Activated CD8-positive, alpha-beta T cell treated with anti-CD3 and anti-CD28 coated beads, Interleukin-2, amount 10 ng/mL, durations not matched to agents 7 days and 5 days (primary cell): ENCODE results near the gene PLCB2. TPM values are rescaled to one million over a fixed set of nuclear protein-coding genes. Genes with fewer than 3 reads are reported as not detected.

Experiments used
- ATAC-seq: fragments of 150-1000 bp; cut with Tn5 transposase; one replicate; pipeline ENCODE4 v1.10.0; 2021; ENCODE audit warnings: moderate library complexity
- CTCF ChIA-PET: fragments of 350-600 bp; sonication (Branson Sonifier 250); formaldehyde crosslinking; loops from one replicate; lab custom pipeline; 2021; ENCODE audit warnings: antibody characterized with exemption; lab: Charles Lee
- POLR2A ChIA-PET: fragments of 350-600 bp; sonication (Branson Sonifier 250); formaldehyde crosslinking; loops from one replicate; lab custom pipeline; 2021; ENCODE audit warnings: antibody characterized with exemption; lab: Charles Lee
- DNase-seq: peaks from one replicate; pipeline ENCODE4 v3.0.0-alpha.2; 2020
- H3K27ac Mint-ChIP-seq: one replicate; pipeline ENCODE4 v1.8.0; 2021; ENCODE audit warnings: mild to moderate bottlenecking, mixed read lengths
- H3K27me3 Mint-ChIP-seq: one replicate; pipeline ENCODE4 v1.8.0; 2021; ENCODE audit warnings: low read depth, mixed read lengths
- H3K36me3 Mint-ChIP-seq: one replicate; pipeline ENCODE4 v1.8.0; 2021; ENCODE audit warnings: low read depth, mixed read lengths
- H3K4me1 Mint-ChIP-seq: one replicate; pipeline ENCODE4 v1.8.0; 2021; ENCODE audit warnings: low read depth, mixed read lengths
- H3K4me3 Mint-ChIP-seq: one replicate; pipeline ENCODE4 v1.8.0; 2021; ENCODE audit warnings: mild to moderate bottlenecking, mixed read lengths
- H3K9me3 Mint-ChIP-seq: one replicate; pipeline ENCODE4 v1.8.0; 2022; ENCODE audit warnings: mixed read lengths; ENCODE audit not compliant: insufficient read depth
- total RNA-seq, 2 experiments: library from RNA; stranded (reverse); gene quantifications; one replicate each; pipeline ENCODE4 v1.2.3, GENCODE V29; 2021

Gene PLCB2
- total RNA-seq, 2 experiments from 2014 or later = 133 to 160 TPM

DNA sequence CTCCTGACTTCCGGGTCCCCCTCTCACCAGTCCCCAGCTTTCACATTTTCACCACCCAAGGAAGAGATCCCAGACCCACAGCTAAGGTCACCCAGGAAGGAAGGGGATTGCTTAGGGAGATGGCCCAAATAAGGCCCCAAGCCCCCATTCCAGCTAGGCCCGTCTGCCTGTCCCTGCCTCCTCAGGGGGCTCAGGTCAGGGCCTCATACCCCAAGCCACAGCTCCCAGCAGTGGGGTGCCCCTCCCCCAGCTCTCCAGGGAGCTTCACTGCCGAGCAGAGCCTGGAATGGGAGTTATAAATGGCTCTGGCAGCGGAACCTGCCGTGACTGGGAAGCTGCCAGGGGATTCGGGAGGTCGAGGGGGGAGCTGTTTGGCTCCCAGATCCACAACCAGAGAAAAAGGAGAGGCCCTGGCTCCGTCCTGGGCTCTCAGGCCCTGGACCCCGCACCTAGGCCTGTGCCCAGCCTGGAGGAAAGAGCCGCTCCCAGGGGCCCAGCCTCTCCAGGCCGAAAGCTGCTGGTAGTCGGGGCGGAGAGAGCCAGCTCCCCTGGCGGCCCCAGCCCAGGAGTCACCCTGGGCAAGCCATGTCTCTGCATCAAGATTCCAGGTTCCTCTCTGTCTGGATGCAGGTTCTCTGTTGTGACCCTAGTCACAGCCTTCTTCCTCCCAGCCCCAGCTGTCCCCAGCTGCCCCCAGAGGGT, 32.5 kb upstream of the PLCB2 start:
- no peak overlapping the region for H3K4me3 Mint-ChIP-seq
- POLR2A ChIA-PET = interaction anchor here (1.0 kb wide), 1 partner anchor 82 kb away, joined by 3 read pairs; no protein-coding TSS in a partner anchor
- H3K27ac Mint-ChIP-seq = no peak overlapping the region
- no peaks in the 10 kb centered on the region for H3K27me3 Mint-ChIP-seq
- no peaks in the 10 kb centered on the region for H3K36me3 Mint-ChIP-seq
- peaks cover 13% of the 10 kb centered on the region for H3K4me1 Mint-ChIP-seq
- CTCF ChIA-PET = interaction anchor here (1.3 to 9.3 kb wide), 8 partner anchors 13 to 123 kb away, joined by 3 to 326 read pairs (median 34); partner anchors contain the start of genes INAFM2 and PLCB2
- H3K9me3 Mint-ChIP-seq = no peaks in the 10 kb centered on the region
- DNase-seq (no peak), ATAC-seq (no peak)

DNA sequence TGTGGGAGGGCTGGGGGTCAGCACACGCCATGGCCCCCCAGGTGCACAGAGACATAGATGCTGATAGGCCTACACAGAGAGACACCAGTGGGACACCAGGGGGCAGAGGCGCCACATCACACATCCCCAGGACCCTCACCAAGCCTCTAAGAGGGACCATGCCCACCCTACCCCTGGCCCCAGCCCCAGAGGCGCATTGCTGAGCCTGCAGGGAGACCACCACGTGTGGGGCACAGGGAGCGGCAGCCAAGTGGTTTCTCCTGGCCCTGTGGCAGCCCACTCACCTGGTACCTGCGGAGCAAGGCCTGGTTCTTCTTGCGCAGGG, 31.8 kb upstream of the PLCB2 start:
- Mint-ChIP-seq H3K4me3 (no peak overlapping the region), H3K4me1 (peaks cover 16% of the 10 kb centered on the region)
- POLR2A ChIA-PET = interaction anchor here (1.0 kb wide), 1 partner anchor 83 kb away, joined by 3 read pairs; no protein-coding TSS in a partner anchor

GRCh38 chr15:40338921-40339620, 31.3 kb upstream of the PLCB2 start:
- POLR2A ChIA-PET = interaction anchor here (1.0 kb wide), 1 partner anchor 83 kb away, joined by 3 read pairs; no protein-coding TSS in a partner anchor
- Mint-ChIP-seq H3K4me3 (no peak overlapping the region), H3K27me3 (no peaks in the 10 kb centered on the region), H3K27ac (no peak overlapping the region), H3K36me3 (no peaks in the 10 kb centered on the region), H3K4me1 (peaks cover 18% of the 10 kb centered on the region), H3K9me3 (no peaks in the 10 kb centered on the region)
- ATAC-seq (no peak), DNase-seq (no peak)
- CTCF ChIA-PET = interaction anchor here (0.7 to 9.3 kb wide), 20 partner anchors 10 to 122 kb away, joined by 3 to 326 read pairs (median 15); partner anchors contain the start of genes ANKRD63, INAFM2, IVD and PLCB2

More for the DNA sequence above, 31.8 kb upstream of the PLCB2 start:
- Mint-ChIP-seq H3K27ac (no peak overlapping the region), H3K36me3 (no peaks in the 10 kb centered on the region), H3K27me3 (no peaks in the 10 kb centered on the region), H3K9me3 (no peaks in the 10 kb centered on the region)
- DNase-seq = no peak
- CTCF ChIA-PET = interaction anchor here (0.7 to 9.3 kb wide), 10 partner anchors 10 to 122 kb away, joined by 3 to 326 read pairs (median 18); partner anchors contain the start of genes INAFM2 and PLCB2
- no peak for ATAC-seq

GRCh38 chr15:40338041-40338657, 30.4 kb upstream of the PLCB2 start:
- POLR2A ChIA-PET = interaction anchor here (0.6 to 1.9 kb wide), 2 partner anchors 12 to 84 kb away, joined by 3 to 5 read pairs; no protein-coding TSS in a partner anchor
- peak; percentile 83 for DNase-seq
- CTCF ChIA-PET = interaction anchor here (0.7 to 9.3 kb wide), 44 partner anchors 9 to 543 kb away, joined by 3 to 326 read pairs (median 6); partner anchors contain the start of genes ANKRD63, INAFM2, IVD and KNSTRN
- Mint-ChIP-seq H3K27me3 (no peaks in the 10 kb centered on the region), H3K4me3 (no peak overlapping the region), H3K9me3 (no peaks in the 10 kb centered on the region), H3K36me3 (no peaks in the 10 kb centered on the region), H3K27ac (no peak overlapping the region), H3K4me1 (peaks cover 24% of the 10 kb centered on the region)
- peak; percentile 87 for ATAC-seq

- no peak for ATAC-seq
- ChIA-PET CTCF (interaction anchor here (0.7 to 9.3 kb wide), 44 partner anchors 9 to 543 kb away, joined by 3 to 326 read pairs (median 6); partner anchors contain the start of genes ANKRD63, INAFM2, IVD and KNSTRN), POLR2A (interaction anchor here (0.6 to 3.8 kb wide), 5 partner anchors 12 to 84 kb away, joined by 3 to 13 read pairs (median 4); partner anchors contain the start of genes ANKRD63 and PLCB2)
- Mint-ChIP-seq H3K27me3 (no peaks in the 10 kb centered on the region), H3K36me3 (no peaks in the 10 kb centered on the region), H3K4me3 (no peak overlapping the region), H3K9me3 (no peaks in the 10 kb centered on the region), H3K27ac (no peak overlapping the region), H3K4me1 (peaks cover 28% of the 10 kb centered on the region)
- DNase-seq = no peak
Measured at GRCh38 chr15:40337597-40337996, 29.9 kb upstream of the PLCB2 start.

DNA sequence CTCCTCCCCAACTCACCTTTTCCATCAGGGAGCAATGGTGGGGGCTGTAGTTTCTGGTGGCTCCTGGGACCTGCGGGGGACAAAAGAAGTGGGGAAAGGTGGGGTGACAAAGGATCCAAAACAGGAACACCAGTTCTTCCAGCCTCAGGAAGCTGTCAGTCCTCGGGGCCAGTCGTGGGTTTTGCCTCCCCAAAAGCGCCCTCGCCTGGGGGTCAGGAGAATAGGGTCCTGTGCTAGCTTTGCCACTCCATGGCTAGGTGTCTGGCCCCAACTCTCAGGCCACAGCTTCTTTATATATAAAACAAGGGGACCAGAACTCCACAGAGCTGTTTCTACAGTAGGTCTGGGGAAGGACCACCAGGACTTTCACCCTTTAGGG, 29.0 kb upstream of the PLCB2 start:
- Mint-ChIP-seq H3K4me1 (peaks cover 33% of the 10 kb centered on the region), H3K27me3 (no peaks in the 10 kb centered on the region), H3K27ac (no peak overlapping the region), H3K36me3 (no peaks in the 10 kb centered on the region), H3K4me3 (no peak overlapping the region), H3K9me3 (no peaks in the 10 kb centered on the region)
- POLR2A ChIA-PET = interaction anchor here (1.1 to 3.8 kb wide), 3 partner anchors 11 to 54 kb away, joined by 4 to 13 read pairs (median 5); partner anchors contain the start of genes ANKRD63 and PLCB2
- CTCF ChIA-PET = interaction anchor here (1.3 to 9.3 kb wide), 17 partner anchors 9 to 117 kb away, joined by 3 to 326 read pairs (median 18); partner anchors contain the start of genes ANKRD63, INAFM2, IVD and KNSTRN
- DNase-seq (no peak), ATAC-seq (no peak)

DNA sequence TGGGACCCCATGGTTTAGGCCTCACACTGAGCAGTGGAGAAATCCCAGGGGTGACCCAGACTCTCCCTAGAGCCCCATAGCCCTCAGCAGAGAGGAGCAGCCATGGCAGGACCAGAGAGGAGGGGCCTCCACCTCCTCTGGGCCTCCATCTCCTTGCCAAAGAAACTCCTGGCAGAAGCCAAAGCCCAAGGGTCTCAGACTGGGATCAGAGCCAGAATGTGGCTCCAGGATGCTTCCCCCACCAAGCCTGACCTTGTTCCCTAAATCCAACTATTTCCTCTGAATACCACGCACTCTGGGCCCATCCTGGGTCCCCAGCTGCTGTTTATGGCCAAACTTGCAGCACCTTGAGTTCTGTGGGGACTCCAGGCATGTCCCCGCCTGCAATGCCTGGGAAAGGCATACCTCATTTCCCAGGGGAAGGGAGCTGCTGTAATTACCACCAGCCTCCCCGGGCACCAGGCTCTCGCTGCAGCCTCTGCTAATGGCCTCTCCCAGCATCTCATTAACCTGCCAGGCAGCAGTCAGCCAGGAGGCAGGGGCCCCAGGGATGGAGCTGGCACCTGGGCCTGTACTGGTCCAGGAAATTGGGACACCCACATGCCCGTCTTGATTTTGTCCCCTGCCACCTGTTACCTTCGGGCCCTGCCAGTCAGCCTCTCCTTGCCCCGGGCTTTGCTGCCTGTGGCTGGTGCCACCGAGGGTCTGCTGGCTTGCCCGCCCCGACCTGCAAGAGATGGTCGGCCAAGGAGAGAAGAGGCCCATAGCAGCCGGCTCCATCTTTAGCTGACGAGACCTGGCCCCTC, 28.4 kb upstream of the PLCB2 start:
- H3K9me3 Mint-ChIP-seq = no peaks in the 10 kb centered on the region
- ChIA-PET CTCF (interaction anchor here (1.0 to 9.3 kb wide), 11 partner anchors 7 to 97 kb away, joined by 3 to 326 read pairs (median 20); partner anchors contain the start of genes ANKRD63, INAFM2, PAK6 and PLCB2), POLR2A (interaction anchor here (1.1 to 3.8 kb wide), 3 partner anchors 10 to 53 kb away, joined by 4 to 13 read pairs (median 5); partner anchors contain the start of genes ANKRD63 and PLCB2)
- ATAC-seq (no peak), DNase-seq (no peak)
- peaks cover 33% of the 10 kb centered on the region for H3K4me1 Mint-ChIP-seq
- no peaks in the 10 kb centered on the region for H3K27me3 Mint-ChIP-seq
- no peak overlapping the region for H3K4me3 Mint-ChIP-seq
- no peak overlapping the region for H3K27ac Mint-ChIP-seq
- no peaks in the 10 kb centered on the region for H3K36me3 Mint-ChIP-seq

GRCh38 chr15:40334941-40335795, 27.4 kb upstream of the PLCB2 start:
- no peak overlapping the region for H3K27ac Mint-ChIP-seq
- ATAC-seq = no peak

DNA sequence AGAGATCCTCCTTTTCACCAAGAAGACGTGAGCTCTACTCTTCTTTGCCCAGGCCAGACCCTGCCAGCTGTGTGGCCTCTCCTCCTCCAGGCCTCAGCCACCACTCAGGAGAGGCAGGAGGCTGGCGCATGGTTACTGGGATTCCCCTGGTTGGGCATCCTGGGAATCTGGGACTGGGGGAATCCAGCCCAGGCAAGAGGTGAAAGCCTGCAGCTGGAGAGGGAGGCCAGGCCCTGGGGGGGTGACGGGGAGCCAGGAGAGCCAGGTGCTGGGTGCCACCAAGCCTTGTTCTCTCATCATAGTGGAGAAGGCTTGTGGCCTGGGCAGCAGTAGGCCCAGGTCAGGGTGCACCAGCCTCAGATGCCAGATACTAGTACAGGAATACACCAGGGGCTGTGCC, 26.8 kb upstream of the PLCB2 start:
- Mint-ChIP-seq H3K27ac (peak overlapping the region; percentile 71), H3K4me3 (no peak overlapping the region), H3K27me3 (no peaks in the 10 kb centered on the region), H3K36me3 (no peaks in the 10 kb centered on the region), H3K4me1 (peaks cover 33% of the 10 kb centered on the region), H3K9me3 (no peaks in the 10 kb centered on the region)
- DNase-seq = no peak
- ATAC-seq = no peak
- CTCF ChIA-PET = interaction anchor here (1.0 to 9.3 kb wide), 8 partner anchors 8 to 61 kb away, joined by 3 to 326 read pairs (median 4); partner anchors contain the start of genes DISP2, INAFM2 and PLCB2
- POLR2A ChIA-PET = interaction anchor here (0.6 to 3.8 kb wide), 2 partner anchors 27 to 717 kb away, joined by 4 to 13 read pairs; partner anchors contain the start of gene PLCB2

More at GRCh38 chr15:40334941-40335795, 27.4 kb upstream of the PLCB2 start:
- Mint-ChIP-seq H3K9me3 (no peaks in the 10 kb centered on the region), H3K27me3 (no peaks in the 10 kb centered on the region), H3K4me1 (peaks cover 33% of the 10 kb centered on the region), H3K4me3 (no peak overlapping the region), H3K36me3 (no peaks in the 10 kb centered on the region)
- ChIA-PET CTCF (interaction anchor here (1.0 to 9.3 kb wide), 8 partner anchors 8 to 61 kb away, joined by 3 to 326 read pairs (median 4); partner anchors contain the start of genes DISP2, INAFM2 and PLCB2), POLR2A (interaction anchor here (0.6 to 3.8 kb wide), 2 partner anchors 28 to 716 kb away, joined by 4 to 13 read pairs; partner anchors contain the start of gene PLCB2)
- no peak for DNase-seq
